ENCODE measurements around the gene TRIP11. TPM values are rescaled to one million over a fixed set of nuclear protein-coding genes. Genes with fewer than 3 reads are reported as not detected.

The TRIP11 gene
- total and polyA plus RNA-seq, 2 experiments from 2014 or later: 39.2 to 44.7 TPM

DNA sequence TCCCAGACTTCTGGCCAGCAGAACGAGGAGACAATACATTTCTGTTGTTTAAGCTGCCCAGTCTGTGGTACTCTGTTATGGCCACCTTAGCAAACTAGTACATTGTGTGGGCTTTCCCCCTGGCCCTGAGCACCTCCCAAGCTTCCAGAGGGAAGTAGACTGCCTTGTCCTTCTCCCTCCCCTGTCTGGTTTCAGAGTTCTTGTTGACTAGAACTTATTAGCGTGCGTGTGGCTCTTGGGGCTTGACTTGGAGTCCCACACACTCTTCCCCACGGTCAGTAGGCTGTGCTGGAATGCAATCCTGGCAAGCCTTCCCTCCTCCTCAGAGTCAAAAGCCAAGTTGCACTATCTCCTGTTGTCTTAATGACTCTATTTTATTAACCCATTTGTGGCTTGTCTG is 120.0 kb downstream of the TRIP11 start:
- H4K20me1 ChIP-seq (ENCODE audit: insufficient read depth, poor library complexity, severe bottlenecking): no peaks in the 10 kb centered on the region
- H3K27me3 ChIP-seq: no peaks in the 10 kb centered on the region
- H3K9me3 ChIP-seq (ENCODE audit: low read depth): no peaks in the 10 kb centered on the region
- H3K27ac ChIP-seq: no peak overlapping the region
- no peaks in the 10 kb centered on the region for H3K79me2 ChIP-seq
- DNase-seq (ENCODE audit: low spot score): no peak
- TF ChIP-seq EZH2 (IDR thresholded peaks at IDR 0.05; ENCODE audit: borderline replicate concordance) (no peak), EZH2phosphoT487 (IDR thresholded peaks at IDR 0.05; ENCODE audit: low read depth, severe bottlenecking, unreplicated experiment) (no peak)
- TF ChIP-seq, protein P1, sequence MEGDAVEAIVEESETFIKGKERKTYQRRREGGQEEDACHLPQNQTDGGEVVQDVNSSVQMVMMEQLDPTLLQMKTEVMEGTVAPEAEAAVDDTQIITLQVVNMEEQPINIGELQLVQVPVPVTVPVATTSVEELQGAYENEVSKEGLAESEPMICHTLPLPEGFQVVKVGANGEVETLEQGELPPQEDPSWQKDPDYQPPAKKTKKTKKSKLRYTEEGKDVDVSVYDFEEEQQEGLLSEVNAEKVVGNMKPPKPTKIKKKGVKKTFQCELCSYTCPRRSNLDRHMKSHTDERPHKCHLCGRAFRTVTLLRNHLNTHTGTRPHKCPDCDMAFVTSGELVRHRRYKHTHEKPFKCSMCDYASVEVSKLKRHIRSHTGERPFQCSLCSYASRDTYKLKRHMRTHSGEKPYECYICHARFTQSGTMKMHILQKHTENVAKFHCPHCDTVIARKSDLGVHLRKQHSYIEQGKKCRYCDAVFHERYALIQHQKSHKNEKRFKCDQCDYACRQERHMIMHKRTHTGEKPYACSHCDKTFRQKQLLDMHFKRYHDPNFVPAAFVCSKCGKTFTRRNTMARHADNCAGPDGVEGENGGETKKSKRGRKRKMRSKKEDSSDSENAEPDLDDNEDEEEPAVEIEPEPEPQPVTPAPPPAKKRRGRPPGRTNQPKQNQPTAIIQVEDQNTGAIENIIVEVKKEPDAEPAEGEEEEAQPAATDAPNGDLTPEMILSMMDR (IDR thresholded peaks at IDR 0.05; ENCODE audit: poor library complexity): no peak
- H3K36me3 ChIP-seq (replicated peaks; ENCODE audit: insufficient read depth, low read depth): no peaks in the 10 kb centered on the region
- peaks cover 8% of the 10 kb centered on the region for H3K4me1 ChIP-seq (ENCODE audit: insufficient read depth)
- no peak overlapping the region for H3K4me3 ChIP-seq
- H3K4me2 ChIP-seq: no peak overlapping the region
- WGBS (ENCODE audit: low lambda C conversion rate, missing lambda C conversion rate): 59% methylated on average over 4 of the region's 4 CpGs
- no peak overlapping the region for H2AFZ ChIP-seq
- H3K9me2 ChIP-seq (replicated peaks; ENCODE audit: insufficient read depth): no peaks in the 10 kb centered on the region

DNA sequence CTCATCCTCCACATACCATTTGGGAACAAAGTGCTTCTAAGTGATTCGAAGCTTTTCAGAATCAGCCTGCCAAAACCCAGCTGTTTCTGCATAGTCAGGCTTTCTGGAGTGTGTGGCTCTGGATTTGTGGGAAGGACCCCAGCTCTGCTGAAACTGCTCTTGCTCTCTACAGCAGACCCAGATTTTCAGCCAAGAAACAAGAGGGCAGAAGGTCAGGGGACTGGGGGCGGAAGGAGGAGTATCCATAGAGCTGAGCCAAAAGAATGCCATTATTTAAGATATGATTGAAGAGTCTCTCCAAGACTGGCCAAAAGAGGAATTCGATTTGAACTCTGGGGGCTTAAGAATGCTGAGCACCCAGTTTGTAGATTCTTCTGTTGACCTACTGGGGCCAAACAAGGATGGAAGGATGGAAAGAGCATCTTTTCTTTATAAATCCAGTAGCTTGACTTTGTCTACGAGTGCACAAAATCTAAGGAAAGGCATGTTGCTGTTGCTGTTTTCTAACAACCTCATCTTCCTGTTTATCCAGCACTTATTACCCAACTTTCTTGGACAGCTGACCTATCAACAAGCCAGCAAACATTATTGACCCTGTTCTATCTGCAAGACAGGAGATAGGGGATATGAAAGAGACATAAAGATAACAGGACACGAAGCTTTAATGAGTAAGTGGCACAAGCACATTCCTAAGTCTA is 121.5 kb downstream of the TRIP11 start:
- H2AFZ ChIP-seq: no peak overlapping the region
- no peaks in the 10 kb centered on the region for H3K9me3 ChIP-seq (ENCODE audit: low read depth)
- 73% methylated on average over 5 of the region's 5 CpGs for WGBS (ENCODE audit: low lambda C conversion rate, missing lambda C conversion rate)
- H3K36me3 ChIP-seq (replicated peaks; ENCODE audit: insufficient read depth, low read depth): no peaks in the 10 kb centered on the region
- no peak overlapping the region for H3K4me2 ChIP-seq
- no peak overlapping the region for H3K4me3 ChIP-seq
- H3K4me1 ChIP-seq (ENCODE audit: insufficient read depth): peaks cover 8% of the 10 kb centered on the region
- DNase-seq (ENCODE audit: low spot score): no peak
- H3K27ac ChIP-seq: no peak overlapping the region
- H3K9me2 ChIP-seq (replicated peaks; ENCODE audit: insufficient read depth): no peaks in the 10 kb centered on the region
- no peaks in the 10 kb centered on the region for H3K27me3 ChIP-seq
- no peaks in the 10 kb centered on the region for H4K20me1 ChIP-seq (ENCODE audit: insufficient read depth, poor library complexity, severe bottlenecking)
- no peaks in the 10 kb centered on the region for H3K79me2 ChIP-seq
- no peak for TF ChIP-seq EZH2 (IDR thresholded peaks at IDR 0.05; ENCODE audit: borderline replicate concordance)
- TF ChIP-seq EZH2phosphoT487 (IDR thresholded peaks at IDR 0.05; ENCODE audit: low read depth, severe bottlenecking, unreplicated experiment): no peak

Other genes starting within 250 kb of the TRIP11 start
- 72.6 and 77.2 TPM in 2 replicates for gene TC2N, start 172.5 kb downstream of the TRIP11 start, total RNA-seq
- 19.1 and 22.0 TPM in 2 replicates for gene TC2N, start 172.5 kb downstream of the TRIP11 start, polyA plus RNA-seq
- 115 and 157 TPM in 2 replicates for gene FBLN5, start 92.4 kb downstream of the TRIP11 start, total RNA-seq
- gene FBLN5, start 92.4 kb downstream of the TRIP11 start, polyA plus RNA-seq: 337 and 359 TPM in 2 replicates
- gene ATXN3, start 66.5 kb upstream of the TRIP11 start, total RNA-seq: 19.7 and 24.4 TPM in 2 replicates
- gene ATXN3, start 66.5 kb upstream of the TRIP11 start, polyA plus RNA-seq: 15.0 and 15.3 TPM in 2 replicates
- 206 and 351 TPM in 2 replicates for gene NDUFB1, start 81.6 kb upstream of the TRIP11 start, total RNA-seq
- 316 and 317 TPM in 2 replicates for gene NDUFB1, start 81.6 kb upstream of the TRIP11 start, polyA plus RNA-seq
- gene CPSF2, start 81.9 kb upstream of the TRIP11 start, total RNA-seq: 39.6 and 47.6 TPM in 2 replicates
- 23.3 and 25.2 TPM in 2 replicates for gene CPSF2, start 81.9 kb upstream of the TRIP11 start, polyA plus RNA-seq

All from hepatocyte (in vitro differentiated cells).